Transverse colon (tissue), 4 donors: ENCODE measurements around the gene EVPLL.
"Not testable (repeated sequence)": the region's sequence is repeated elsewhere in the genome, so short reads cannot be mapped to it uniquely, and the experiment has no call there.

Experiments used
- CTCF ChIP-seq, 5 experiments: fragments of 200-600 bp in 3 of 5; fragments of 450-650 bp in 2 of 5; sonication (generic) in 3 of 5; IDR thresholded peaks; 1 replicate in 2 of 5; 2 replicates in 3 of 5; pipeline ENCODE4 v1.5.1; 2016 to 2017; ENCODE audit warnings: antibody characterized with exemption in 5 of 5, inconsistent platforms in 3 of 5, mild to moderate bottlenecking in 2 of 5, moderate library complexity in 1 of 5
- POLR2A ChIP-seq: fragments of 450-650 bp; IDR thresholded peaks from one replicate; pipeline ENCODE4 v1.6.1; 2016; ENCODE audit warnings: antibody characterized with exemption, mild to moderate bottlenecking, moderate library complexity
- POLR2AphosphoS5 ChIP-seq, 3 donors: sonication (generic); formaldehyde crosslinking; IDR thresholded peaks; one replicate each; pipeline ENCODE4 v1.6.1; 2016; ENCODE audit warnings: antibody characterized with exemption in 3 of 3

GRCh38 chr17:18432206-18432605 lies 54.6 kb downstream of the EVPLL start:
- TF ChIP-seq CTCF (IDR thresholded peaks at IDR 0.05); POLR2AphosphoS5 (IDR thresholded peaks at IDR 0.05); POLR2A: not testable (repeated sequence)
